ENCODE results near the gene OSBPL6. TPM values are rescaled to one million over a fixed set of nuclear protein-coding genes. Genes with fewer than 3 reads are reported as not detected.

Gene OSBPL6
- total and polyA plus RNA-seq, 9 of the 15 experiments (the other 6 are each of a cell fraction or from before 2014, with no cell fraction given): 3.4 to 12.7 (median 9.3) TPM

DNA sequence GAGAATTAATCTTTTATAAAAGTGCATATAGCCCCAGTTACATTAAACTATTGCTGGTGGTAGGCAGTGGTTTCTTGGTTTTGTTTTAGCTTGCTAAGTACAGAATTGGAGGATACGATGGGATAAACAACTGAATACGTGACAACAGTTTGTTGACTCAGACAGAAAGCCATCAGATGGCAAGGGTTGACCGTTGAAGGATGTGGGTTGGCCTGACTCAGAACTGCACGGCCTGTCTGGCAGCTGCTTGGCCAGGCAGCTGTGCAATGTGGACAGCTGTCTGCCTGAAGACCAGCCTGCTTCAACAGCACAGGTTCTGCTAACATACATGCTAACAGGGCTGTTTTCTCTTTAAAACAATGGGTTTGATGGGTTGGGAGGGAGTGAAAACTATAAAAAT is 210.1 kb downstream of the OSBPL6 start (continued):
- TF ChIP-seq ZNF589 (CRISPR knock-in tag; IDR thresholded peaks at IDR 0.05; ENCODE audit: low read depth) (0 out of 2 replicates have a peak, but pooled peaks have one; percentile 70), SMAD3 (CRISPR knock-in tag; conservative IDR thresholded peaks at IDR 0.05) (no peak), GABPB2 (CRISPR knock-in tag; conservative IDR thresholded peaks at IDR 0.05) (no peak), MCM7 (IDR thresholded peaks at IDR 0.05) (no peak), ZNF263 (CRISPR knock-in tag; IDR thresholded peaks at IDR 0.05; ENCODE audit: borderline replicate concordance) (no peak), ZNF197 (CRISPR knock-in tag; IDR thresholded peaks at IDR 0.05; ENCODE audit: low read depth) (no peak), ZNF584 (CRISPR knock-in tag; IDR thresholded peaks at IDR 0.05; ENCODE audit: low read depth) (peak; percentile 44; the same call in 1 of the 2 replicates)
- TF ChIP-seq, protein P1, sequence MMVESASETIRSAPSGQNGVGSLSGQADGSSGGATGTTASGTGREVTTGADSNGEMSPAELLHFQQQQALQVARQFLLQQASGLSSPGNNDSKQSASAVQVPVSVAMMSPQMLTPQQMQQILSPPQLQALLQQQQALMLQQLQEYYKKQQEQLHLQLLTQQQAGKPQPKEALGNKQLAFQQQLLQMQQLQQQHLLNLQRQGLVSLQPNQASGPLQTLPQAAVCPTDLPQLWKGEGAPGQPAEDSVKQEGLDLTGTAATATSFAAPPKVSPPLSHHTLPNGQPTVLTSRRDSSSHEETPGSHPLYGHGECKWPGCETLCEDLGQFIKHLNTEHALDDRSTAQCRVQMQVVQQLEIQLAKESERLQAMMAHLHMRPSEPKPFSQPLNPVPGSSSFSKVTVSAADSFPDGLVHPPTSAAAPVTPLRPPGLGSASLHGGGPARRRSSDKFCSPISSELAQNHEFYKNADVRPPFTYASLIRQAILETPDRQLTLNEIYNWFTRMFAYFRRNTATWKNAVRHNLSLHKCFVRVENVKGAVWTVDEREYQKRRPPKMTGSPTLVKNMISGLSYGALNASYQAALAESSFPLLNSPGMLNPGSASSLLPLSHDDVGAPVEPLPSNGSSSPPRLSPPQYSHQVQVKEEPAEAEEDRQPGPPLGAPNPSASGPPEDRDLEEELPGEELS (CRISPR knock-in tag; IDR thresholded peaks at IDR 0.05; ENCODE audit: borderline replicate concordance): no peak
- TF ChIP-seq, protein P2, sequence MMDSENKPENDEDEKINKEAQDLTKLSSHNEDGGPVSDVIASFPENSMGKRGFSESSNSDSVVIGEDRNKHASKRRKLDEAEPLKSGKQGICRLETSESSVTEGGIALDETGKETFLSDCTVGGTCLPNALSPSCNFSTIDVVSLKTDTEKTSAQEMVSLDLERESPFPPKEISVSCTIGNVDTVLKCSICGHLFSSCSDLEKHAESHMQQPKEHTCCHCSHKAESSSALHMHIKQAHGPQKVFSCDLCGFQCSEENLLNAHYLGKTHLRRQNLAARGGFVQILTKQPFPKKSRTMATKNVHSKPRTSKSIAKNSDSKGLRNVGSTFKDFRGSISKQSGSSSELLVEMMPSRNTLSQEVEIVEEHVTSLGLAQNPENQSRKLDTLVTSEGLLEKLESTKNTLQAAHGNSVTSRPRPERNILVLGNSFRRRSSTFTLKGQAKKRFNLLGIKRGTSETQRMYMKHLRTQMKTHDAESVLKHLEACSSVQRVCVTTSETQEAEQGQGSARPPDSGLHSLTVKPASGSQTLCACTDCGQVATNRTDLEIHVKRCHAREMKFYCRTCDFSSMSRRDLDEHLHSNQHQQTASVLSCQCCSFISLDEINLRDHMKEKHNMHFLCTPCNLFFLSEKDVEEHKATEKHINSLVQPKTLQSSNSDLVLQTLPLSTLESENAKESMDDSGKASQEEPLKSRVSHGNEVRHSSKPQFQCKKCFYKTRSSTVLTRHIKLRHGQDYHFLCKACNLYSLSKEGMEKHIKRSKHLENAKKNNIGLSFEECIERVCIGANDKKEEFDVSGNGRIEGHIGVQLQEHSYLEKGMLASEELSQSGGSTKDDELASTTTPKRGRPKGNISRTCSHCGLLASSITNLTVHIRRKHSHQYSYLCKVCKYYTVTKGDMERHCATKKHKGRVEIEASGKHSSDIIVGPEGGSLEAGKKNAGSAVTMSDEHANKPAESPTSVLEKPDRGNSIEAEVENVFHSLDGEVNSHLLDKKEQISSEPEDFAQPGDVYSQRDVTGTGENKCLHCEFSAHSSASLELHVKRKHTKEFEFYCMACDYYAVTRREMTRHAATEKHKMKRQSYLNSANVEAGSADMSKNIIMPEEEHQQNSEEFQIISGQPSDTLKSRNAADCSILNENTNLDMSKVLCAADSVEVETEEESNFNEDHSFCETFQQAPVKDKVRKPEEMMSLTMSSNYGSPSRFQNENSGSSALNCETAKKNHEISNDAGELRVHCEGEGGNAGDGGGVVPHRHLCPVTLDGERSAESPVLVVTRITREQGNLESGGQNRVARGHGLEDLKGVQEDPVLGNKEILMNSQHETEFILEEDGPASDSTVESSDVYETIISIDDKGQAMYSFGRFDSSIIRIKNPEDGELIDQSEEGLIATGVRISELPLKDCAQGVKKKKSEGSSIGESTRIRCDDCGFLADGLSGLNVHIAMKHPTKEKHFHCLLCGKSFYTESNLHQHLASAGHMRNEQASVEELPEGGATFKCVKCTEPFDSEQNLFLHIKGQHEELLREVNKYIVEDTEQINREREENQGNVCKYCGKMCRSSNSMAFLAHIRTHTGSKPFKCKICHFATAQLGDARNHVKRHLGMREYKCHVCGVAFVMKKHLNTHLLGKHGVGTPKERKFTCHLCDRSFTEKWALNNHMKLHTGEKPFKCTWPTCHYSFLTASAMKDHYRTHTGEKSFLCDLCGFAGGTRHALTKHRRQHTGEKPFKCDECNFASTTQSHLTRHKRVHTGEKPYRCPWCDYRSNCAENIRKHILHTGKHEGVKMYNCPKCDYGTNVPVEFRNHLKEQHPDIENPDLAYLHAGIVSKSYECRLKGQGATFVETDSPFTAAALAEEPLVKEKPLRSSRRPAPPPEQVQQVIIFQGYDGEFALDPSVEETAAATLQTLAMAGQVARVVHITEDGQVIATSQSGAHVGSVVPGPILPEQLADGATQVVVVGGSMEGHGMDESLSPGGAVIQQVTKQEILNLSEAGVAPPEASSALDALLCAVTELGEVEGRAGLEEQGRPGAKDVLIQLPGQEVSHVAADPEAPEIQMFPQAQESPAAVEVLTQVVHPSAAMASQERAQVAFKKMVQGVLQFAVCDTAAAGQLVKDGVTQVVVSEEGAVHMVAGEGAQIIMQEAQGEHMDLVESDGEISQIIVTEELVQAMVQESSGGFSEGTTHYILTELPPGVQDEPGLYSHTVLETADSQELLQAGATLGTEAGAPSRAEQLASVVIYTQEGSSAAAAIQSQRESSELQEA (IDR thresholded peaks at IDR 0.05; ENCODE audit: low read depth): no peak
- TF ChIP-seq, protein P3, sequence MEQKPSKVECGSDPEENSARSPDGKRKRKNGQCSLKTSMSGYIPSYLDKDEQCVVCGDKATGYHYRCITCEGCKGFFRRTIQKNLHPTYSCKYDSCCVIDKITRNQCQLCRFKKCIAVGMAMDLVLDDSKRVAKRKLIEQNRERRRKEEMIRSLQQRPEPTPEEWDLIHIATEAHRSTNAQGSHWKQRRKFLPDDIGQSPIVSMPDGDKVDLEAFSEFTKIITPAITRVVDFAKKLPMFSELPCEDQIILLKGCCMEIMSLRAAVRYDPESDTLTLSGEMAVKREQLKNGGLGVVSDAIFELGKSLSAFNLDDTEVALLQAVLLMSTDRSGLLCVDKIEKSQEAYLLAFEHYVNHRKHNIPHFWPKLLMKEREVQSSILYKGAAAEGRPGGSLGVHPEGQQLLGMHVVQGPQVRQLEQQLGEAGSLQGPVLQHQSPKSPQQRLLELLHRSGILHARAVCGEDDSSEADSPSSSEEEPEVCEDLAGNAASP (IDR thresholded peaks at IDR 0.05): no peak
- TF ChIP-seq, protein P4, sequence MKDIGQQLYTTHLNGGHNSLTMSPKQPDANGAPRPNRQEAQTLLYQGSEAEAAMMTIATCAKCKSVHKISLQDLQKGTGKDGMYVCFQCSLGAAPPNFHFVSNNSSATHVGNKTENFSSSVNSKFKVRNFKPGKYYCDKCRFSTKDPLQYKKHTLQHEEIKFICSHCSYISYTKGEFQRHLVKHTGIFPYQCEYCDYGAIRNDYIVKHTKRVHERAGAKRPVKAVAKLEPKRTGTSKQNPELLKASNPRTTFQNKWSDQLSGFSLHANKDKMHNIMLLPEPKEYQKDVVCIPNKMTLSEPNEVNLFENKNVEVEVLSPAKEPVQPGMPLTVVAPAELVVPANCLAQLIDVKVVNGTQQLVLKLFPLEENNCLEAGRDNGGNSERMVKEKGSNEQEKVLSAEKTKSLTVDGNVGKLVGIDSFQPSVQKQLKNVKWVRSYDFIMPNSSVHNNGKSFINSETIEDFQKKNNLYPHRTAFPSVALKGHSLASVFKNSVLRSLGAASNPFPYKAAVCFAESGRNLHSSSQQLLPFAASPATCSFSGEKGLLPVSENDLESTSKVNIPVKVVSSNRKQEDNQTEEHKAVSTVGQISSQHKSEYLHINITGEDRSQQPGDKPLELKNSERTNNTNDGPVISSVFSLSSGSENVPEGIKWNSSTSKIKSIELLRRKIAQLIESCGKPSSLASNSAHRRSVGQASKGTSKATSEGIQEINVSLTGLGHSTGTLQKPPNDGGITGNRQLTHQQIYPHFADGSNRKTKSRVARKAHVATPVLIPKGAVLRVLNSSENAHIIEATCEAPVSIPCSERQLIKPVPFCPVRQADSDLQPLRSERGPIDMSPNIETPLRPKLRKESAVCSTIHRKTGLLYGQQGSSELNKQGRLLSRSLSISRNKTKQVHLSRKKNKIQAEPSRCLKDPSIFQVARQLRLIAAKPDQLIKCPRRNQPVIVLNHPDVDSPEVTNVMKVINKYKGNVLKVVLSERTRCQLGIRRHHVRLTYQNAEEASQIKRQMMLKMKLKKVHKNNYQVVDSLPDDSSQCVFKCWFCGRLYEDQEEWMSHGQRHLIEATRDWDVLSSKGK (CRISPR knock-in tag; IDR thresholded peaks at IDR 0.05): no peak
